Breast epithelium (tissue), 3 donors: Measurements from ENCODE around the gene HPSE.

ENCODE experiments used
- POLR2A ChIP-seq: fragments of 450-650 bp; IDR thresholded peaks from one replicate; pipeline ENCODE4 v1.6.1; 2016; ENCODE audit warnings: antibody characterized with exemption, mild to moderate bottlenecking, moderate library complexity
- POLR2AphosphoS5 ChIP-seq, 3 donors: sonication (generic); formaldehyde crosslinking; IDR thresholded peaks; one replicate each; pipeline ENCODE4 v1.6.1; 2017; ENCODE audit warnings: antibody characterized with exemption in 3 of 3
- TF ChIP-seq, protein P1 (sequence below), 3 donors: fragments of 450-650 bp; IDR thresholded peaks; one replicate each; pipeline ENCODE4 v1.5.1; 2016 to 2017; ENCODE audit warnings: antibody characterized with exemption in 3 of 3, mild to moderate bottlenecking in 3 of 3, moderate library complexity in 3 of 3

DNA sequence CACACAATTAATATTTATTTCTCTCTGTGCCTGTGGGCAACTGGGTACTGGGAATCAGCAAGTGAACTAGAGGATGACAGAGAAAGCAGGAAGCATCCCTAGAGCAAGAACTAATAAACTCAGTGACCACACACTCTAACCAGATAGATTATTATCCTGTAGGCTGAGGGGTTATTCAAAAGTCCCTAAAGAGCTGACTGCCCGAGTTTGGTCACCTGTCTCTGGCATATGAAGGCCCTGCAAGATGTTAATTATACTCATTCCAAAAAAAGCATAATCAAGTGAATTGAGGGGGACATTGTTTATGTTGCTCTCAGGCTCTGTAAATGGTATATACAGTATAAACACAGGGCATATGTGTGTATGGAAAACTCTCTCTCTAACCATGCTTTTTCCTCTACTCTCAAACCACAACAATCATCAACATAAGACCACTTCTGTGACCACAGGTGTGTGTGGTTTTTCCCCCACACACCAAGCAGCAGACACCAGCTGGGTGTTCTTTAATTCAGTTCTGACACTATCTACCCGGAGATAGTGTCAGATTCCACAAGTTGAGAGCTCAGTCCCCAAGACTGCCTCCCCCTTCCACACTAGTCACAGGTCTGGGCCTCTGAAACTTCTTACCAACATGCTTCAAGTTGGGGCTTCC is 6.2 kb upstream of the HPSE start:
- TF ChIP-seq, protein P1, sequence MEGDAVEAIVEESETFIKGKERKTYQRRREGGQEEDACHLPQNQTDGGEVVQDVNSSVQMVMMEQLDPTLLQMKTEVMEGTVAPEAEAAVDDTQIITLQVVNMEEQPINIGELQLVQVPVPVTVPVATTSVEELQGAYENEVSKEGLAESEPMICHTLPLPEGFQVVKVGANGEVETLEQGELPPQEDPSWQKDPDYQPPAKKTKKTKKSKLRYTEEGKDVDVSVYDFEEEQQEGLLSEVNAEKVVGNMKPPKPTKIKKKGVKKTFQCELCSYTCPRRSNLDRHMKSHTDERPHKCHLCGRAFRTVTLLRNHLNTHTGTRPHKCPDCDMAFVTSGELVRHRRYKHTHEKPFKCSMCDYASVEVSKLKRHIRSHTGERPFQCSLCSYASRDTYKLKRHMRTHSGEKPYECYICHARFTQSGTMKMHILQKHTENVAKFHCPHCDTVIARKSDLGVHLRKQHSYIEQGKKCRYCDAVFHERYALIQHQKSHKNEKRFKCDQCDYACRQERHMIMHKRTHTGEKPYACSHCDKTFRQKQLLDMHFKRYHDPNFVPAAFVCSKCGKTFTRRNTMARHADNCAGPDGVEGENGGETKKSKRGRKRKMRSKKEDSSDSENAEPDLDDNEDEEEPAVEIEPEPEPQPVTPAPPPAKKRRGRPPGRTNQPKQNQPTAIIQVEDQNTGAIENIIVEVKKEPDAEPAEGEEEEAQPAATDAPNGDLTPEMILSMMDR (IDR thresholded peaks at IDR 0.05), result no peak
- TF ChIP-seq POLR2A (no peak), POLR2AphosphoS5 (IDR thresholded peaks at IDR 0.05) (no peak)
